K562 (cell line): ENCODE results near the gene TUT1. TPM values are rescaled to one million over a fixed set of nuclear protein-coding genes. Genes with fewer than 3 reads are reported as not detected.

Source experiments
- BRD9 ChIP-seq: fragments of 450-650 bp; IDR thresholded peaks from 2 replicates; pipeline ENCODE4 v1.6.1; 2018; ENCODE audit warnings: low read depth; ENCODE audit not compliant: partially characterized antibody
- CREM ChIP-seq: IDR thresholded peaks from 2 replicates; pipeline ENCODE4 v1.6.1; 2014; ENCODE audit warnings: antibody characterized with exemption, low read depth
- ETS2 ChIP-seq: IDR thresholded peaks from 2 replicates; pipeline ENCODE4 v1.6.1; 2016; ENCODE audit warnings: borderline replicate concordance, missing genetic modification characterization, mild to moderate bottlenecking, moderate library complexity, missing compliant biosample characterization; ENCODE audit not compliant: poor library complexity, severe bottlenecking
- ETV5 ChIP-seq: sonication (generic); formaldehyde crosslinking; IDR thresholded peaks from 2 replicates; pipeline ENCODE4 v1.4.0; 2020; ENCODE audit warnings: low read depth, mild to moderate bottlenecking, missing genetic modification reagents
- KDM1A ChIP-seq, 2 experiments: fragments of 450-650 bp; IDR thresholded peaks; 2 replicates each; pipeline ENCODE4 v1.6.1; 2016; ENCODE audit warnings: mild to moderate bottlenecking in 2 of 2
- PCBP2 ChIP-seq: fragments of 200-400 bp; formaldehyde crosslinking; IDR thresholded peaks from 2 replicates; pipeline ENCODE4 v1.6.1; 2018; ENCODE audit warnings: low read length, low read depth, mild to moderate bottlenecking, moderate library complexity; ENCODE audit not compliant: poor library complexity, severe bottlenecking
- SAFB ChIP-seq: fragments of 200-400 bp; formaldehyde crosslinking; IDR thresholded peaks from 2 replicates; pipeline ENCODE4 v1.6.1; 2017; ENCODE audit warnings: low read depth, low read length, borderline replicate concordance
- SREBF1 ChIP-seq: fragments of 150-350 bp; IDR thresholded peaks from 2 replicates; pipeline ENCODE4 v1.6.1; 2014; ENCODE audit warnings: antibody characterized with exemption, low read depth, low read length, borderline replicate concordance
- STAT5B ChIP-seq: fragments of 250-450 bp; sonication (Bioruptor Pico); IDR thresholded peaks from 2 replicates; pipeline ENCODE4 v1.8.0; 2021; ENCODE audit warnings: mild to moderate bottlenecking, inconsistent platforms
- TRIM28 ChIP-seq: fragments of 450-650 bp; IDR thresholded peaks from 2 replicates; pipeline ENCODE4 v1.6.1; 2017
- YY1 ChIP-seq, 3 experiments: IDR thresholded peaks; 2 replicates each; pipeline ENCODE4 v1.6.1; 2011; ENCODE audit warnings: low read length in 2 of 3, mild to moderate bottlenecking in 2 of 3, moderate library complexity in 2 of 3, borderline replicate concordance in 1 of 3, control low read depth in 1 of 3, low read depth in 1 of 3; ENCODE audit not compliant: insufficient read depth in 3 of 3, insufficient replicate concordance in 2 of 3, control insufficient read depth in 1 of 3, insufficient read length in 1 of 3; ENCODE audit errors: extremely low read depth in 1 of 3
- ZNF316 ChIP-seq: fragments of 450-650 bp; IDR thresholded peaks from 2 replicates; pipeline ENCODE4 v1.6.1; 2016
- ZNF551 ChIP-seq: fragments of 250-450 bp; sonication (Bioruptor Pico); IDR thresholded peaks from 2 replicates; pipeline ENCODE4 v1.5.0; 2021; ENCODE audit warnings: mild to moderate bottlenecking, moderate library complexity
- polyA plus RNA-seq, 8 experiments: library from polyadenylated mRNA; depleted of rRNA in 4 of 8; stranded (reverse) in 5 of 8; unstranded in 3 of 8; fragments of >200 nt; fragmentation: Nextera tagmentation in 2 of 8; fragmentation: Illumina TruSeq in 1 of 8; extraction: Ambion mirVana in 2 of 8; extraction: Trizol in 1 of 8; gene quantifications; 2 replicates each; pipeline versions ENCODE4 v1.2.1 to v1.2.3, GENCODE V29; 2011 to 2014; ENCODE audit warnings: inconsistent platforms in 1 of 8, missing spikeins in 1 of 8
- total RNA-seq, 7 experiments: library from RNA; depleted of rRNA in 6 of 7; stranded (reverse); fragments of >200 nt in 6 of 7; fragmentation: Illumina TruSeq in 2 of 7; extraction: Trizol in 2 of 7; gene quantifications; 2 replicates each; pipeline versions ENCODE4 v1.2.1 to v1.2.3, GENCODE V29; 2011 to 2021; ENCODE audit warnings: low replicate concordance in 1 of 7
- TF ChIP-seq, protein P1 (sequence below), 2 experiments: IDR thresholded peaks in 1 of 2; conservative IDR thresholded peaks in 1 of 2; 2 replicates each; pipeline ENCODE4 v1.6.1; 2016; ENCODE audit warnings: low read depth in 2 of 2, mild to moderate bottlenecking in 1 of 2, missing compliant biosample characterization in 1 of 2, missing genetic modification characterization in 1 of 2, moderate library complexity in 1 of 2
- TF ChIP-seq, protein P2 (sequence below): IDR thresholded peaks from 2 replicates; pipeline ENCODE4 v1.6.1; 2016; ENCODE audit warnings: missing genetic modification characterization, missing compliant biosample characterization
- TF ChIP-seq, protein P3 (sequence below): sonication (generic); formaldehyde crosslinking; IDR thresholded peaks from 2 replicates; pipeline ENCODE4 v1.9.0; 2022; ENCODE audit warnings: mild to moderate bottlenecking, missing genetic modification reagents
- TF ChIP-seq, protein P4 (sequence below): fragments of 200-800 bp; sonication (Bioruptor generic); IDR thresholded peaks from 2 replicates; pipeline ENCODE4 v1.6.1; 2016; ENCODE audit warnings: missing genetic modification characterization, missing compliant biosample characterization

Gene TUT1
- total and polyA plus RNA-seq, 9 of the 15 experiments (the other 6 are each of a cell fraction or from before 2014, with no cell fraction given), result 0.66 to 44.3 (median 15.7) TPM

DNA sequence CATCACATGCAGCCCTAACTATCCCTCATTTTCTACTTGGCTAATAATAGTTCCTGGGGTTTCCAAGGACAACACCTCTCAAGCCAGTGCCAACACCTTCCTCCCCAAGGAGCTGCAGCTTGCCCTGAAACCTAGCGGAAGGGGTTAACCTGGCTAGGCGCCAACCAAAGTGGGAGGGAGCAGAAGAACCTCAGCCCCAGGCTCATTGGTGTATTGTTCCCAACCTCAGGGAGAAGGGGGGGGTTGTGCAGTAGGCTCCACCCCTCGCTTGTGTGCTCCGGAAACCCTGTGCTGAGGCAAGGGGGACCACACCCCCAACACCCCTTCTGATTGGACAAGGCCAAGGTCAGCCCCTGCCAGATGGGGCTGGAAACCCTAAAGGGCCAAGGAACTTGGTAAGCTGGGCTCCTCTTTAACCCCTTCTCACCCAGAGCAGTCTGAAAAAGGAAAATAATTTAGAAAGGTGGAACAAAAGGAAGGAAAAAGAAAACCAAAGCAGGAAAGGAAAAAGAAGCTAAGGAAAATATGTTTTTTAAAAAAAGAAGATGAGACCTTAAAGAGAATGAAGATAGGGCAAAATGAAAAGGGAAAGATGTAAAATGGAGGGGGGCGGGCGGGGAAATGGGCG, 7.9 kb upstream of the TUT1 start (continued):
- TF ChIP-seq, protein P1, sequence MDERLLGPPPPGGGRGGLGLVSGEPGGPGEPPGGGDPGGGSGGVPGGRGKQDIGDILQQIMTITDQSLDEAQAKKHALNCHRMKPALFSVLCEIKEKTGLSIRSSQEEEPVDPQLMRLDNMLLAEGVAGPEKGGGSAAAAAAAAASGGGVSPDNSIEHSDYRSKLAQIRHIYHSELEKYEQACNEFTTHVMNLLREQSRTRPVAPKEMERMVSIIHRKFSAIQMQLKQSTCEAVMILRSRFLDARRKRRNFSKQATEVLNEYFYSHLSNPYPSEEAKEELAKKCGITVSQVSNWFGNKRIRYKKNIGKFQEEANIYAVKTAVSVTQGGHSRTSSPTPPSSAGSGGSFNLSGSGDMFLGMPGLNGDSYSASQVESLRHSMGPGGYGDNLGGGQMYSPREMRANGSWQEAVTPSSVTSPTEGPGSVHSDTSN (CRISPR knock-in tag; IDR thresholded peaks at IDR 0.05; ENCODE audit: low read depth), result no peak
- TF ChIP-seq, protein P1 (tag; conservative IDR thresholded peaks at IDR 0.05; ENCODE audit: low read depth), result no peak
- TF ChIP-seq KDM1A (IDR thresholded peaks at IDR 0.05) (no peak), CREM (no peak), ZNF551 (CRISPR knock-in tag) (no peak), ZNF316 (no peak), ETV5 (no peak; the same call in 1 of the 2 replicates), PCBP2 (no peak), ETS2 (tag) (no peak), SREBF1 (no peak), TRIM28 (no peak), YY1 (IDR thresholded peaks at IDR 0.05; ENCODE audit: borderline replicate concordance in 1 of 3, control insufficient read depth in 1 of 3, extremely low read depth in 1 of 3, insufficient read depth in 3 of 3, insufficient read length in 1 of 3, insufficient replicate concordance in 2 of 3, low read depth in 1 of 3, low read length in 2 of 3) (peak in 2 of 3 experiments; percentile 32 to 36), STAT5B (CRISPR knock-in tag) (no peak), SAFB (no peak), BRD9 (peak; percentile 61)
- TF ChIP-seq, protein P2, sequence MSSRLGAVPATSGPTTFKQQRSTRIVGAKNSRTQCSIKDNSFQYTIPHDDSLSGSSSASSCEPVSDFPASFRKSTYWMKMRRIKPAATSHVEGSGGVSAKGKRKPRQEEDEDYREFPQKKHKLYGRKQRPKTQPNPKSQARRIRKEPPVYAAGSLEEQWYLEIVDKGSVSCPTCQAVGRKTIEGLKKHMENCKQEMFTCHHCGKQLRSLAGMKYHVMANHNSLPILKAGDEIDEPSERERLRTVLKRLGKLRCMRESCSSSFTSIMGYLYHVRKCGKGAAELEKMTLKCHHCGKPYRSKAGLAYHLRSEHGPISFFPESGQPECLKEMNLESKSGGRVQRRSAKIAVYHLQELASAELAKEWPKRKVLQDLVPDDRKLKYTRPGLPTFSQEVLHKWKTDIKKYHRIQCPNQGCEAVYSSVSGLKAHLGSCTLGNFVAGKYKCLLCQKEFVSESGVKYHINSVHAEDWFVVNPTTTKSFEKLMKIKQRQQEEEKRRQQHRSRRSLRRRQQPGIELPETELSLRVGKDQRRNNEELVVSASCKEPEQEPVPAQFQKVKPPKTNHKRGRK, result peak; percentile 96
- TF ChIP-seq, protein P3, sequence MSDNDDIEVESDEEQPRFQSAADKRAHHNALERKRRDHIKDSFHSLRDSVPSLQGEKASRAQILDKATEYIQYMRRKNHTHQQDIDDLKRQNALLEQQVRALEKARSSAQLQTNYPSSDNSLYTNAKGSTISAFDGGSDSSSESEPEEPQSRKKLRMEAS, result no peak; the same call in 1 of the 2 replicates
- TF ChIP-seq, protein P4, sequence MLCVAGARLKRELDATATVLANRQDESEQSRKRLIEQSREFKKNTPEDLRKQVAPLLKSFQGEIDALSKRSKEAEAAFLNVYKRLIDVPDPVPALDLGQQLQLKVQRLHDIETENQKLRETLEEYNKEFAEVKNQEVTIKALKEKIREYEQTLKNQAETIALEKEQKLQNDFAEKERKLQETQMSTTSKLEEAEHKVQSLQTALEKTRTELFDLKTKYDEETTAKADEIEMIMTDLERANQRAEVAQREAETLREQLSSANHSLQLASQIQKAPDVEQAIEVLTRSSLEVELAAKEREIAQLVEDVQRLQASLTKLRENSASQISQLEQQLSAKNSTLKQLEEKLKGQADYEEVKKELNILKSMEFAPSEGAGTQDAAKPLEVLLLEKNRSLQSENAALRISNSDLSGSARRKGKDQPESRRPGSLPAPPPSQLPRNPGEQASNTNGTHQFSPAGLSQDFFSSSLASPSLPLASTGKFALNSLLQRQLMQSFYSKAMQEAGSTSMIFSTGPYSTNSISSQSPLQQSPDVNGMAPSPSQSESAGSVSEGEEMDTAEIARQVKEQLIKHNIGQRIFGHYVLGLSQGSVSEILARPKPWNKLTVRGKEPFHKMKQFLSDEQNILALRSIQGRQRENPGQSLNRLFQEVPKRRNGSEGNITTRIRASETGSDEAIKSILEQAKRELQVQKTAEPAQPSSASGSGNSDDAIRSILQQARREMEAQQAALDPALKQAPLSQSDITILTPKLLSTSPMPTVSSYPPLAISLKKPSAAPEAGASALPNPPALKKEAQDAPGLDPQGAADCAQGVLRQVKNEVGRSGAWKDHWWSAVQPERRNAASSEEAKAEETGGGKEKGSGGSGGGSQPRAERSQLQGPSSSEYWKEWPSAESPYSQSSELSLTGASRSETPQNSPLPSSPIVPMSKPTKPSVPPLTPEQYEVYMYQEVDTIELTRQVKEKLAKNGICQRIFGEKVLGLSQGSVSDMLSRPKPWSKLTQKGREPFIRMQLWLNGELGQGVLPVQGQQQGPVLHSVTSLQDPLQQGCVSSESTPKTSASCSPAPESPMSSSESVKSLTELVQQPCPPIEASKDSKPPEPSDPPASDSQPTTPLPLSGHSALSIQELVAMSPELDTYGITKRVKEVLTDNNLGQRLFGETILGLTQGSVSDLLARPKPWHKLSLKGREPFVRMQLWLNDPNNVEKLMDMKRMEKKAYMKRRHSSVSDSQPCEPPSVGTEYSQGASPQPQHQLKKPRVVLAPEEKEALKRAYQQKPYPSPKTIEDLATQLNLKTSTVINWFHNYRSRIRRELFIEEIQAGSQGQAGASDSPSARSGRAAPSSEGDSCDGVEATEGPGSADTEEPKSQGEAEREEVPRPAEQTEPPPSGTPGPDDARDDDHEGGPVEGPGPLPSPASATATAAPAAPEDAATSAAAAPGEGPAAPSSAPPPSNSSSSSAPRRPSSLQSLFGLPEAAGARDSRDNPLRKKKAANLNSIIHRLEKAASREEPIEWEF (CRISPR knock-in tag), result no peak
